GM19193 (cell line): Measurements from ENCODE around the gene CTRB2.

ENCODE experiments used
- POLR2A ChIP-seq: IDR thresholded peaks from 4 replicates; pipeline ENCODE4 v1.6.1; 2011; ENCODE audit not compliant: insufficient read depth, insufficient read length; ENCODE audit errors: extremely low read depth

The CTRB2 gene

GRCh38 chr16:75206749-75207451 is at the start of gene CTRB2:
TSS of gene CTRB2 (minus strand) at chr16:75207161. CDS start at chr16:75207141, 20 bp downstream.
- TF ChIP-seq POLR2A = no peak

- no peak for TF ChIP-seq POLR2A
These were observed 49.2 kb upstream of the CTRB2 start for GRCh38 chr16:75256059-75256571.

GRCh38 chr16:75254359-75254837 is 47.4 kb upstream of the CTRB2 start:
- no peak for TF ChIP-seq POLR2A

- no peak for TF ChIP-seq POLR2A
These were observed 46.3 kb upstream of the CTRB2 start for GRCh38 chr16:75252946-75253911.

- no peak for TF ChIP-seq POLR2A
These were observed 45.3 kb upstream of the CTRB2 start for GRCh38 chr16:75252049-75252864.

GRCh38 chr16:75251280-75252048 is 44.5 kb upstream of the CTRB2 start, which contains the start of gene BCAR1:
TSS of gene BCAR1 (minus strand) at chr16:75251624. CDS start at chr16:75251482, 142 bp downstream.
- peak; percentile 73 for TF ChIP-seq POLR2A

- TF ChIP-seq POLR2A = no peak
These were observed 43.9 kb upstream of the CTRB2 start for GRCh38 chr16:75250809-75251279.

- no peak for TF ChIP-seq POLR2A
These were observed 43.3 kb upstream of the CTRB2 start for GRCh38 chr16:75250089-75250808.

GRCh38 chr16:75249441-75249840 is 42.5 kb upstream of the CTRB2 start:
- TF ChIP-seq POLR2A = no peak

- no peak for TF ChIP-seq POLR2A
These were observed 41.8 kb upstream of the CTRB2 start for GRCh38 chr16:75248536-75249380.

- TF ChIP-seq POLR2A = no peak
These were observed 41.2 kb upstream of the CTRB2 start for GRCh38 chr16:75248142-75248535.

GRCh38 chr16:75247249-75247648 is 40.3 kb upstream of the CTRB2 start:
- TF ChIP-seq POLR2A = no peak

GRCh38 chr16:75246504-75247205 is 39.7 kb upstream of the CTRB2 start:
- TF ChIP-seq POLR2A = no peak
